Stimulated activated CD4-positive, alpha-beta T cell treated with anti-CD3 and anti-CD28 coated beads, Interleukin-1b, Interleukin-23, amount 100 ng/mL, for 24 hours (primary cell): ENCODE data around the gene MANBA.
"Not testable (repeated sequence)": the region's sequence is repeated elsewhere in the genome, so short reads cannot be mapped to it uniquely, and the experiment has no call there.

Source experiments
- DNase-seq, 4 experiments: peaks; one replicate each; pipeline ENCODE4 v3.0.0-alpha.2; 2020; ENCODE audit warnings: low read depth in 4 of 4, low spot score in 1 of 4

MANBA gene

GRCh38 chr4:102725229-102725628 is 35.5 kb downstream of the MANBA start:
- DNase-seq = no peak

- no peak for DNase-seq
Measured at GRCh38 chr4:102723511-102723910, 37.3 kb downstream of the MANBA start.

- no peak for DNase-seq
Measured at GRCh38 chr4:102722740-102723139, 38.0 kb downstream of the MANBA start.

- not testable (repeated sequence) for DNase-seq
Measured at GRCh38 chr4:102718833-102719575, 41.8 kb downstream of the MANBA start.

GRCh38 chr4:102717448-102718092 is 43.2 kb downstream of the MANBA start:
- no peak for DNase-seq

- DNase-seq = no peak
Measured at GRCh38 chr4:102715057-102715456, 45.7 kb downstream of the MANBA start.

- DNase-seq = not testable (repeated sequence)
Measured at GRCh38 chr4:102713774-102714173, 47.0 kb downstream of the MANBA start.

GRCh38 chr4:102713096-102713495 is 47.7 kb downstream of the MANBA start:
- DNase-seq = no peak

GRCh38 chr4:102710986-102711385 is 49.8 kb downstream of the MANBA start:
- no peak for DNase-seq

GRCh38 chr4:102709060-102709459 is 51.7 kb downstream of the MANBA start:
- not testable (repeated sequence) for DNase-seq

- DNase-seq = no peak
Measured at GRCh38 chr4:102707150-102707549, 53.6 kb downstream of the MANBA start.

- DNase-seq = no peak
Measured at GRCh38 chr4:102705391-102705935, 55.3 kb downstream of the MANBA start.

GRCh38 chr4:102696758-102697157 is 64.0 kb downstream of the MANBA start:
- no peak for DNase-seq

GRCh38 chr4:102694791-102695190 is 66.0 kb downstream of the MANBA start:
- DNase-seq = no peak

- no peak for DNase-seq
Measured at GRCh38 chr4:102693861-102694260, 66.9 kb downstream of the MANBA start.

- DNase-seq = no peak
Measured at GRCh38 chr4:102693262-102693850, 67.4 kb downstream of the MANBA start.

- DNase-seq = no peak
Measured at GRCh38 chr4:102692474-102692873, 68.3 kb downstream of the MANBA start.

- no peak for DNase-seq
Measured at GRCh38 chr4:102687982-102688433, 72.8 kb downstream of the MANBA start.

GRCh38 chr4:102687373-102687981 is 73.3 kb downstream of the MANBA start:
- no peak for DNase-seq

GRCh38 chr4:102685768-102686167 is 75.0 kb downstream of the MANBA start:
- DNase-seq = no peak

- DNase-seq = no peak
Measured at GRCh38 chr4:102684610-102685052, 76.1 kb downstream of the MANBA start.
